HepG2 (cell line): Measurements from ENCODE around the gene P3H3. TPM values are rescaled to one million over a fixed set of nuclear protein-coding genes. Genes with fewer than 3 reads are reported as not detected.

Experiments
- AGO1 ChIP-seq: fragments of 200-400 bp; formaldehyde crosslinking; IDR thresholded peaks from 2 replicates; pipeline ENCODE4 v1.6.1; 2017; ENCODE audit warnings: mild to moderate bottlenecking, low read depth, low read length, moderate library complexity; ENCODE audit not compliant: poor library complexity, severe bottlenecking
- ATF4 ChIP-seq, 2 experiments: fragments of 450-650 bp in 1 of 2; sonication (generic) in 1 of 2; formaldehyde crosslinking; IDR thresholded peaks; 2 replicates each; pipeline versions ENCODE4 v1.5.0 to v1.8.0; 2020 to 2022; ENCODE audit warnings: mild to moderate bottlenecking in 1 of 2, missing genetic modification reagents in 1 of 2
- CAMTA2 ChIP-seq: sonication (generic); formaldehyde crosslinking; IDR thresholded peaks from 2 replicates; pipeline ENCODE4 v1.4.0; 2020; ENCODE audit warnings: mild to moderate bottlenecking, missing genetic modification reagents, borderline replicate concordance
- CBFB ChIP-seq: sonication (generic); formaldehyde crosslinking; IDR thresholded peaks from 2 replicates; pipeline ENCODE4 v1.4.0; 2020; ENCODE audit warnings: missing genetic modification reagents
- FOXJ3 ChIP-seq: sonication (generic); formaldehyde crosslinking; IDR thresholded peaks from 2 replicates; pipeline ENCODE4 v1.4.0; 2020; ENCODE audit warnings: missing genetic modification reagents, mild to moderate bottlenecking, borderline replicate concordance
- FOXK2 ChIP-seq: fragments of 450-650 bp; IDR thresholded peaks from 2 replicates; pipeline ENCODE4 v1.6.1; 2016
- GABPB1 ChIP-seq: IDR thresholded peaks from 2 replicates; pipeline ENCODE4 v1.6.1; 2016; ENCODE audit warnings: mild to moderate bottlenecking, missing genetic modification reagents, moderate library complexity, missing compliant biosample characterization
- HMG20A ChIP-seq: IDR thresholded peaks from 2 replicates; pipeline ENCODE4 v1.6.1; 2016; ENCODE audit warnings: borderline replicate concordance
- HNRNPUL1 ChIP-seq: fragments of 200-400 bp; formaldehyde crosslinking; IDR thresholded peaks from 2 replicates; pipeline ENCODE4 v1.6.1; 2017; ENCODE audit warnings: low read depth, mild to moderate bottlenecking, low read length, moderate library complexity
- HOXD1 ChIP-seq: sonication (generic); formaldehyde crosslinking; IDR thresholded peaks from 2 replicates; pipeline ENCODE4 v1.5.0; 2020; ENCODE audit warnings: missing genetic modification reagents
- KDM4B ChIP-seq: sonication (generic); formaldehyde crosslinking; IDR thresholded peaks from 2 replicates; pipeline ENCODE4 v1.4.0; 2020; ENCODE audit warnings: missing genetic modification reagents
- MED13 ChIP-seq: sonication (generic); formaldehyde crosslinking; IDR thresholded peaks from 2 replicates; pipeline ENCODE4 v1.5.0; 2020; ENCODE audit warnings: missing genetic modification reagents
- MEIS1 ChIP-seq: sonication (generic); formaldehyde crosslinking; IDR thresholded peaks from 2 replicates; pipeline ENCODE4 v1.9.0; 2021; ENCODE audit warnings: mild to moderate bottlenecking, missing genetic modification reagents, moderate library complexity, borderline replicate concordance
- MLLT10 ChIP-seq: sonication (generic); formaldehyde crosslinking; IDR thresholded peaks from 2 replicates; pipeline ENCODE4 v1.4.0; 2020; ENCODE audit warnings: missing genetic modification reagents
- RFXANK ChIP-seq: IDR thresholded peaks from 2 replicates; pipeline ENCODE4 v1.6.1; 2016
- SMARCE1 ChIP-seq: fragments of 450-650 bp; IDR thresholded peaks from 2 replicates; pipeline ENCODE4 v1.6.1; 2017; ENCODE audit warnings: borderline replicate concordance
- SMC3 ChIP-seq: IDR thresholded peaks from 2 replicates; pipeline ENCODE4 v1.6.1; 2011; ENCODE audit warnings: low read length, improper control_type of control experiment
- SOX13 ChIP-seq, 3 experiments: fragments of 450-650 bp in 1 of 3; sonication (generic) in 1 of 3; formaldehyde crosslinking in 1 of 3; IDR thresholded peaks in 2 of 3; conservative IDR thresholded peaks in 1 of 3; 2 replicates each; pipeline versions ENCODE4 v1.5.0 to v1.6.1; 2016 to 2020; ENCODE audit warnings: antibody characterized with exemption in 1 of 3, mild to moderate bottlenecking in 1 of 3, missing compliant biosample characterization in 1 of 3, missing genetic modification reagents in 1 of 3, moderate library complexity in 1 of 3
- SP2 ChIP-seq: sonication (generic); formaldehyde crosslinking; IDR thresholded peaks from 2 replicates; pipeline ENCODE4 v1.5.1; 2020; ENCODE audit warnings: mild to moderate bottlenecking, missing genetic modification reagents
- ZBTB8A ChIP-seq: sonication (generic); formaldehyde crosslinking; IDR thresholded peaks from 2 replicates; pipeline ENCODE4 v1.4.0; 2020; ENCODE audit warnings: mild to moderate bottlenecking, low read depth, missing genetic modification reagents, borderline replicate concordance
- ZFP36L1 ChIP-seq: sonication (generic); formaldehyde crosslinking; IDR thresholded peaks from 2 replicates; pipeline ENCODE4 v1.8.0; 2022; ENCODE audit warnings: mild to moderate bottlenecking, missing genetic modification reagents, moderate library complexity
- ZNF513 ChIP-seq: sonication (generic); formaldehyde crosslinking; conservative IDR thresholded peaks from 2 replicates; pipeline ENCODE4 v1.5.0; 2020; ENCODE audit warnings: missing genetic modification reagents
- ZNF839 ChIP-seq: sonication (generic); formaldehyde crosslinking; IDR thresholded peaks from 2 replicates; pipeline ENCODE4 v1.4.0; 2020; ENCODE audit warnings: missing genetic modification reagents, mild to moderate bottlenecking, borderline replicate concordance
- polyA plus RNA-seq, 8 experiments: library from polyadenylated mRNA; depleted of rRNA in 3 of 8; stranded (reverse) in 7 of 8; unstranded in 1 of 8; fragments of >200 nt; fragmentation: Illumina TruSeq in 4 of 8; extraction: Trizol in 4 of 8; gene quantifications; 2 replicates each; pipeline versions ENCODE4 v1.2.1 to v1.2.3, GENCODE V29; 2011 to 2016; ENCODE audit warnings: low read depth in 4 of 8, missing spikeins in 1 of 8, mixed read lengths in 1 of 8; ENCODE audit not compliant: insufficient read depth in 1 of 8
- total RNA-seq, 5 experiments: library from RNA; depleted of rRNA; stranded (reverse); fragments of >200 nt; fragmentation: Illumina TruSeq; extraction: Trizol; gene quantifications; 2 replicates each; pipeline ENCODE4 v1.2.3, GENCODE V29; 2016; ENCODE audit warnings: low read depth in 1 of 5
- TF ChIP-seq, protein P1 (sequence below): sonication (generic); formaldehyde crosslinking; IDR thresholded peaks from 2 replicates; pipeline ENCODE4 v1.4.0; 2020; ENCODE audit warnings: missing genetic modification reagents

The P3H3 gene
- total and polyA plus RNA-seq, 2 of the 13 experiments (the other 11 are each of a cell fraction or from before 2014, with no cell fraction given): 20.1 to 20.5 TPM

DNA sequence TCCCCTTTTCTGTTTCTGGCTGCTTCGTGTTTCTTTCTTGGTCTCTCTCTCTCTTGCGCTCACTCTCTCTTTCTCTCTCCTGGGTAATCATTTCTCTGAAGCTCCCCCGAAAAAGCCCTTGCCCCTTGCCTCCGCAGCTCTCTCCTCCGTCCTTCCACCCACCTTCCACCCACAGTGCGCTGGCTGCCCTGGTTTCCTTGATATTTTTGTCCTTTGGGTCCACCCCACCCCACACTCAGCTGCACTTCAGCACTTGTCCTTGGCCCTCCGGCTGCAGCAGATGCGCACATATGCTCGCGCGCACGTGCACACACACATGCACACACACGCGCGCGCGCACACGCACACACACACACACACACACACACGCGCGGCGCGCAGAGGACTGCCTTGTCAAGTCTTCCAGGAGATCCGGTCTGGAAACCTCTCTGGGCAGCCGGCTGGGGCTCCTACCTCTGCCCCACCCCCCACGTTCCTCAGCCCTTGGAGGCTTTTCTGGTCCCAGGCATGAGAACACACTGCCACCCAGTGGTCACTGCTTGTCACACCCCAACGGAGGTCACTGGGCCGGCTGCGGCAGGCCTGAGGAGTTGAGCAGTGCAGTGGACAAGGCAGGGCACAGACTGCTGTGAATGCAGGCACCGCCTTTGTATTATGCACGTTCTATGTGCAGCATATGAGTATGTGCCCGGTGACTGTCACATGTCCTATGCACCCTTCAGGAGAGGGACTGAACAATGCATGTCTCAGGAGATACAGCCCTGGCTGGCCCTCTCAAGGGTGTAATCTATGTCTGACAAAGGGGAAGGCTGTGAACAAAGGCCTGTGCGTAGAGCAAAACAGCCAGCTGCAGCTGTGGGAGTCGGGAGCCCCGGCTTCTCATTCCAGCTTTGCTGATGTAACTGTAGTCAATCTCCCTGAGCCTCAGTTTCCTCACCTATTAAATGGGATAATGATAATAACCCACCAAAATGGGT is 49.3 kb upstream of the P3H3 start (continued):
- no peak; the same call in 1 of the 2 replicates for TF ChIP-seq CAMTA2 (CRISPR knock-in tag)
- no peak; the same call in 1 of the 2 replicates for TF ChIP-seq HMG20A (CRISPR knock-in tag)
- TF ChIP-seq AGO1: peak; percentile 81
- 0 out of 4 replicates have a peak, but pooled peaks of 1 of the 2 experiments have one; percentile 52 for TF ChIP-seq ATF4 (CRISPR knock-in tag; IDR thresholded peaks at IDR 0.05)
- 0 out of 2 replicates have a peak, but pooled peaks have one; percentile 67 for TF ChIP-seq RFXANK (CRISPR knock-in tag)
- TF ChIP-seq SOX13 (IDR thresholded peaks at IDR 0.05): no peak
- TF ChIP-seq SOX13 (CRISPR knock-in tag; conservative IDR thresholded peaks at IDR 0.05 in 1 of 2, IDR thresholded peaks at IDR 0.05 in 1 of 2): peak in 1 of 2 experiments; percentile 48; a peak in 1 of 4 replicates
- TF ChIP-seq HNRNPUL1: no peak
- TF ChIP-seq SMARCE1: no peak
- TF ChIP-seq CBFB: peak; percentile 73
- TF ChIP-seq SMC3: peak; percentile 87
- peak; percentile 45; the same call in 1 of the 2 replicates for TF ChIP-seq ZFP36L1 (CRISPR knock-in tag)
- TF ChIP-seq SP2 (CRISPR knock-in tag): no peak; the same call in 1 of the 2 replicates
- TF ChIP-seq, protein P1, sequence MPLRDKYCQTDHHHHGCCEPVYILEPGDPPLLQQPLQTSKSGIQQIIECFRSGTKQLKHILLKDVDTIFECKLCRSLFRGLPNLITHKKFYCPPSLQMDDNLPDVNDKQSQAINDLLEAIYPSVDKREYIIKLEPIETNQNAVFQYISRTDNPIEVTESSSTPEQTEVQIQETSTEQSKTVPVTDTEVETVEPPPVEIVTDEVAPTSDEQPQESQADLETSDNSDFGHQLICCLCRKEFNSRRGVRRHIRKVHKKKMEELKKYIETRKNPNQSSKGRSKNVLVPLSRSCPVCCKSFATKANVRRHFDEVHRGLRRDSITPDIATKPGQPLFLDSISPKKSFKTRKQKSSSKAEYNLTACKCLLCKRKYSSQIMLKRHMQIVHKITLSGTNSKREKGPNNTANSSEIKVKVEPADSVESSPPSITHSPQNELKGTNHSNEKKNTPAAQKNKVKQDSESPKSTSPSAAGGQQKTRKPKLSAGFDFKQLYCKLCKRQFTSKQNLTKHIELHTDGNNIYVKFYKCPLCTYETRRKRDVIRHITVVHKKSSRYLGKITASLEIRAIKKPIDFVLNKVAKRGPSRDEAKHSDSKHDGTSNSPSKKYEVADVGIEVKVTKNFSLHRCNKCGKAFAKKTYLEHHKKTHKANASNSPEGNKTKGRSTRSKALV (CRISPR knock-in tag): 0 out of 2 replicates have a peak, but pooled peaks have one; percentile 57
- TF ChIP-seq HOXD1 (CRISPR knock-in tag): no peak
- TF ChIP-seq FOXJ3 (CRISPR knock-in tag): no peak
- TF ChIP-seq ZBTB8A: no peak
- TF ChIP-seq FOXK2: no peak
- no peak; the same call in 1 of the 2 replicates for TF ChIP-seq MEIS1 (CRISPR knock-in tag)
- TF ChIP-seq KDM4B (CRISPR knock-in tag): no peak
- TF ChIP-seq ZNF513 (CRISPR knock-in tag): no peak
- no peak for TF ChIP-seq ZNF839 (CRISPR knock-in tag)
- no peak for TF ChIP-seq MLLT10 (CRISPR knock-in tag)
- no peak for TF ChIP-seq MED13 (CRISPR knock-in tag)
- TF ChIP-seq GABPB1 (CRISPR knock-in tag): peak; percentile 71
